HepG2 (cell line): ENCODE results near the gene YIPF3. TPM values are rescaled to one million over a fixed set of nuclear protein-coding genes. Genes with fewer than 3 reads are reported as not detected.
A peak's percentile ranks its signal among the peaks of the same experiment; 100 is the strongest.

Experiments used
- ARNT ChIP-seq: fragments of 450-650 bp; IDR thresholded peaks from 2 replicates; pipeline ENCODE4 v1.6.1; 2017
- ATF1 ChIP-seq: IDR thresholded peaks from 2 replicates; pipeline ENCODE4 v1.6.1; 2016; ENCODE audit warnings: mild to moderate bottlenecking, control low read depth
- CBX1 ChIP-seq: IDR thresholded peaks from one replicate; pipeline ENCODE4 v1.6.1; 2016; ENCODE audit warnings: antibody characterized with exemption, low read depth
- CCDC6 ChIP-seq: sonication (generic); formaldehyde crosslinking; IDR thresholded peaks from 2 replicates; pipeline ENCODE4 v1.8.1; 2022; ENCODE audit warnings: mild to moderate bottlenecking, missing genetic modification reagents, moderate library complexity
- HIC2 ChIP-seq: sonication (generic); formaldehyde crosslinking; IDR thresholded peaks from 2 replicates; pipeline ENCODE4 v1.9.0; 2022; ENCODE audit warnings: low read depth, missing genetic modification reagents
- IRF9 ChIP-seq: sonication (generic); formaldehyde crosslinking; IDR thresholded peaks from 2 replicates; pipeline ENCODE4 v1.8.0; 2022; ENCODE audit warnings: missing genetic modification reagents, mild to moderate bottlenecking, borderline replicate concordance
- KDM4B ChIP-seq: sonication (generic); formaldehyde crosslinking; IDR thresholded peaks from 2 replicates; pipeline ENCODE4 v1.4.0; 2020; ENCODE audit warnings: missing genetic modification reagents
- NONO ChIP-seq, 2 experiments: fragments of 450-650 bp in 1 of 2; sonication (generic) in 1 of 2; formaldehyde crosslinking in 1 of 2; IDR thresholded peaks in 1 of 2; conservative IDR thresholded peaks in 1 of 2; 2 replicates each; pipeline versions ENCODE4 v1.6.1 to v1.8.0; 2017 to 2022; ENCODE audit warnings: mild to moderate bottlenecking in 1 of 2, missing genetic modification reagents in 1 of 2, moderate library complexity in 1 of 2
- POLR2G ChIP-seq: fragments of 200-400 bp; formaldehyde crosslinking; IDR thresholded peaks from 2 replicates; pipeline ENCODE4 v1.6.1; 2018; ENCODE audit warnings: mild to moderate bottlenecking, low read depth, low read length, moderate library complexity
- PRMT3 ChIP-seq: sonication (generic); formaldehyde crosslinking; IDR thresholded peaks from 2 replicates; pipeline ENCODE4 v1.8.1; 2022; ENCODE audit warnings: low read depth, mild to moderate bottlenecking, moderate library complexity, missing genetic modification reagents, borderline replicate concordance
- SSRP1 ChIP-seq: IDR thresholded peaks from 2 replicates; pipeline ENCODE4 v1.6.1; 2016; ENCODE audit warnings: control low read depth
- TOE1 ChIP-seq: sonication (generic); formaldehyde crosslinking; IDR thresholded peaks from 2 replicates; pipeline ENCODE4 v1.4.0; 2020; ENCODE audit warnings: mild to moderate bottlenecking, missing genetic modification reagents
- U2AF2 ChIP-seq: fragments of 200-400 bp; formaldehyde crosslinking; IDR thresholded peaks from 2 replicates; pipeline ENCODE4 v1.6.1; 2017; ENCODE audit warnings: low read depth, mild to moderate bottlenecking, low read length
- ZBTB20 ChIP-seq: sonication (generic); formaldehyde crosslinking; IDR thresholded peaks from 2 replicates; pipeline ENCODE4 v1.8.1; 2023; ENCODE audit warnings: missing genetic modification reagents, low read depth, mild to moderate bottlenecking, borderline replicate concordance
- ZBTB7A ChIP-seq: sonication (generic); formaldehyde crosslinking; IDR thresholded peaks from 2 replicates; pipeline ENCODE4 v1.8.0; 2022; ENCODE audit warnings: mild to moderate bottlenecking, missing genetic modification reagents
- ZBTB8A ChIP-seq: sonication (generic); formaldehyde crosslinking; IDR thresholded peaks from 2 replicates; pipeline ENCODE4 v1.4.0; 2020; ENCODE audit warnings: mild to moderate bottlenecking, low read depth, missing genetic modification reagents, borderline replicate concordance
- ZC3H13 ChIP-seq: sonication (generic); formaldehyde crosslinking; IDR thresholded peaks from 2 replicates; pipeline ENCODE4 v1.8.1; 2023; ENCODE audit warnings: mild to moderate bottlenecking, missing genetic modification reagents, moderate library complexity
- ZMYM2 ChIP-seq: sonication (generic); formaldehyde crosslinking; IDR thresholded peaks from 2 replicates; pipeline ENCODE4 v1.8.0; 2022; ENCODE audit warnings: mild to moderate bottlenecking, missing genetic modification reagents
- ZNF160 ChIP-seq: sonication (generic); formaldehyde crosslinking; IDR thresholded peaks from 2 replicates; pipeline ENCODE4 v1.8.0; 2022; ENCODE audit warnings: mild to moderate bottlenecking, inconsistent platforms, missing genetic modification reagents
- ZNF207 ChIP-seq: fragments of 450-650 bp; IDR thresholded peaks from 2 replicates; pipeline ENCODE4 v1.6.1; 2016; ENCODE audit warnings: antibody characterized with exemption, borderline replicate concordance
- ZNF382 ChIP-seq: sonication (generic); formaldehyde crosslinking; IDR thresholded peaks from 2 replicates; pipeline ENCODE4 v1.5.0; 2020; ENCODE audit warnings: missing genetic modification reagents, mild to moderate bottlenecking, borderline replicate concordance
- ZNF383 ChIP-seq: sonication (generic); formaldehyde crosslinking; IDR thresholded peaks from 2 replicates; pipeline ENCODE4 v1.4.0; 2020; ENCODE audit warnings: missing genetic modification reagents, mild to moderate bottlenecking, borderline replicate concordance
- ZNF460 ChIP-seq: sonication (generic); formaldehyde crosslinking; IDR thresholded peaks from 2 replicates; pipeline ENCODE4 v1.5.1; 2020; ENCODE audit warnings: missing genetic modification reagents, mild to moderate bottlenecking, borderline replicate concordance
- ZNF605 ChIP-seq: sonication (generic); formaldehyde crosslinking; IDR thresholded peaks from 2 replicates; pipeline ENCODE4 v1.8.0; 2022; ENCODE audit warnings: mild to moderate bottlenecking, missing genetic modification reagents
- polyA plus RNA-seq, 8 experiments: library from polyadenylated mRNA; depleted of rRNA in 3 of 8; stranded (reverse) in 7 of 8; unstranded in 1 of 8; fragments of >200 nt; fragmentation: Illumina TruSeq in 4 of 8; extraction: Trizol in 4 of 8; gene quantifications; 2 replicates each; pipeline versions ENCODE4 v1.2.1 to v1.2.3, GENCODE V29; 2011 to 2016; ENCODE audit warnings: low read depth in 4 of 8, missing spikeins in 1 of 8, mixed read lengths in 1 of 8; ENCODE audit not compliant: insufficient read depth in 1 of 8
- total RNA-seq, 5 experiments: library from RNA; depleted of rRNA; stranded (reverse); fragments of >200 nt; fragmentation: Illumina TruSeq; extraction: Trizol; gene quantifications; 2 replicates each; pipeline ENCODE4 v1.2.3, GENCODE V29; 2016; ENCODE audit warnings: low read depth in 1 of 5
- TF ChIP-seq, protein P1 (sequence below): sonication (generic); formaldehyde crosslinking; IDR thresholded peaks from 2 replicates; pipeline ENCODE4 v1.4.0; 2020; ENCODE audit warnings: mild to moderate bottlenecking, missing genetic modification reagents
- TF ChIP-seq, protein P2 (sequence below): sonication (generic); formaldehyde crosslinking; IDR thresholded peaks from 2 replicates; pipeline ENCODE4 v1.5.1; 2020; ENCODE audit warnings: missing genetic modification reagents, mild to moderate bottlenecking, borderline replicate concordance

YIPF3 gene
- total and polyA plus RNA-seq, 2 of the 13 experiments (the other 11 are each of a cell fraction or from before 2014, with no cell fraction given): 107 to 206 TPM

GRCh38 chr6:43520097-43520496, 3.4 kb upstream of the YIPF3 start (continued):
- no peak for TF ChIP-seq ZNF460 (CRISPR knock-in tag)
- no peak for TF ChIP-seq ARNT
- no peak for TF ChIP-seq ZNF382 (CRISPR knock-in tag)
- TF ChIP-seq ZC3H13 (CRISPR knock-in tag): peak; percentile 36; the same call in 1 of the 2 replicates
- TF ChIP-seq PRMT3 (CRISPR knock-in tag): no peak
- no peak for TF ChIP-seq TOE1
- no peak for TF ChIP-seq IRF9 (CRISPR knock-in tag)
- no peak for TF ChIP-seq CBX1
- no peak for TF ChIP-seq HIC2 (CRISPR knock-in tag)
- no peak for TF ChIP-seq U2AF2
- TF ChIP-seq ZBTB7A (CRISPR knock-in tag): no peak
- TF ChIP-seq KDM4B (CRISPR knock-in tag): no peak
- 0 out of 2 replicates have a peak, but pooled peaks have one; percentile 30 for TF ChIP-seq POLR2G
- TF ChIP-seq ATF1 (CRISPR knock-in tag): no peak
- TF ChIP-seq ZNF605 (CRISPR knock-in tag): no peak
- TF ChIP-seq, protein P1, sequence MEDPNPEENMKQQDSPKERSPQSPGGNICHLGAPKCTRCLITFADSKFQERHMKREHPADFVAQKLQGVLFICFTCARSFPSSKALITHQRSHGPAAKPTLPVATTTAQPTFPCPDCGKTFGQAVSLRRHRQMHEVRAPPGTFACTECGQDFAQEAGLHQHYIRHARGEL (CRISPR knock-in tag): no peak
- no peak for TF ChIP-seq ZMYM2
- no peak for TF ChIP-seq ZNF207
- TF ChIP-seq ZNF160 (CRISPR knock-in tag): no peak
- TF ChIP-seq SSRP1: peak; percentile 45; the same call in 1 of the 2 replicates
- no peak for TF ChIP-seq ZBTB20 (CRISPR knock-in tag)
- TF ChIP-seq ZBTB8A (CRISPR knock-in tag): no peak
- TF ChIP-seq CCDC6: no peak
- TF ChIP-seq, protein P2, sequence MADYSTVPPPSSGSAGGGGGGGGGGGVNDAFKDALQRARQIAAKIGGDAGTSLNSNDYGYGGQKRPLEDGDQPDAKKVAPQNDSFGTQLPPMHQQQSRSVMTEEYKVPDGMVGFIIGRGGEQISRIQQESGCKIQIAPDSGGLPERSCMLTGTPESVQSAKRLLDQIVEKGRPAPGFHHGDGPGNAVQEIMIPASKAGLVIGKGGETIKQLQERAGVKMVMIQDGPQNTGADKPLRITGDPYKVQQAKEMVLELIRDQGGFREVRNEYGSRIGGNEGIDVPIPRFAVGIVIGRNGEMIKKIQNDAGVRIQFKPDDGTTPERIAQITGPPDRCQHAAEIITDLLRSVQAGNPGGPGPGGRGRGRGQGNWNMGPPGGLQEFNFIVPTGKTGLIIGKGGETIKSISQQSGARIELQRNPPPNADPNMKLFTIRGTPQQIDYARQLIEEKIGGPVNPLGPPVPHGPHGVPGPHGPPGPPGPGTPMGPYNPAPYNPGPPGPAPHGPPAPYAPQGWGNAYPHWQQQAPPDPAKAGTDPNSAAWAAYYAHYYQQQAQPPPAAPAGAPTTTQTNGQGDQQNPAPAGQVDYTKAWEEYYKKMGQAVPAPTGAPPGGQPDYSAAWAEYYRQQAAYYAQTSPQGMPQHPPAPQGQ (CRISPR knock-in tag): no peak
- TF ChIP-seq ZNF383 (CRISPR knock-in tag): no peak
- no peak for TF ChIP-seq NONO (IDR thresholded peaks at IDR 0.05)
- TF ChIP-seq NONO (CRISPR knock-in tag; conservative IDR thresholded peaks at IDR 0.05): 0 out of 2 replicates have a peak, but pooled peaks have one; percentile 51
